ENCODE measurements around the gene BOD1L2.

Gene BOD1L2

DNA sequence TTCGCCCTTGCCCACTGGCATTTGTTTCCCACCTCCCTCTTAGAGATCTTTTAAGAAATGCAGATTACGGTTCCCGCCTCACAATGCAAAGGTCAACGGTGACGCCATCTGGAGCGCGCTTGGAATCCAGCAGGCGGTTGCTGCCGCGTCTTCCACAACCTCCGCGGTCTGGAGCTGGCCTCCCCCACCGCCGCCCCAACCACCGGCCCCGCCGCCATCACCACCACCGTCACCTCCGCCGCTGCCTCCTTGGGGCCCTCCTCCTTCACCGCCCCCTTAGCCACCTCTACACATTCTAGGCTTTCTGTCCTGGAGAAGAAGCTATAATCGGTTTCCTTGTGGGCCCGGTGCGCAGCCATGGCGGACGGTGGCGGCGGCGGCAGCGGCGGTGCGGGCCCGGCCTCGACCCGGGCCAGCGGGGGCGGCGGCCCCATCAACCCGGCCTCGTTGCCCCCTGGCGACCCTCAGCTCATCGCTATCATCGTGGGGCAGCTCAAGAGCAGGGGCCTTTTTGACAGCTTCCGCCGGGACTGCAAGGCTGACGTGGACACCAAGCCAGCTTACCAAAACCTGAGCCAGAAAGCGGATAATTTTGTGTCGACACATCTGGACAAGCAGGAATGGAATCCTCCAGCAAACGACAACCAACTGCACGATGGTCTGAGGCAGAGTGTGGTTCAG lies at the start of gene BOD1L2:
Gene BOD1L2 (plus strand): TSS at position 132 of the 681 bp plus-strand sequence. CDS start 226 bp downstream, at position 358.
- TF ChIP-seq POLR2A (IDR thresholded peaks at IDR 0.05; ENCODE audit: low read length) (no peak), GATA1 (IDR thresholded peaks at IDR 0.05; ENCODE audit: low read depth, low read length) (no peak)
- no peak for DNase-seq

DNA sequence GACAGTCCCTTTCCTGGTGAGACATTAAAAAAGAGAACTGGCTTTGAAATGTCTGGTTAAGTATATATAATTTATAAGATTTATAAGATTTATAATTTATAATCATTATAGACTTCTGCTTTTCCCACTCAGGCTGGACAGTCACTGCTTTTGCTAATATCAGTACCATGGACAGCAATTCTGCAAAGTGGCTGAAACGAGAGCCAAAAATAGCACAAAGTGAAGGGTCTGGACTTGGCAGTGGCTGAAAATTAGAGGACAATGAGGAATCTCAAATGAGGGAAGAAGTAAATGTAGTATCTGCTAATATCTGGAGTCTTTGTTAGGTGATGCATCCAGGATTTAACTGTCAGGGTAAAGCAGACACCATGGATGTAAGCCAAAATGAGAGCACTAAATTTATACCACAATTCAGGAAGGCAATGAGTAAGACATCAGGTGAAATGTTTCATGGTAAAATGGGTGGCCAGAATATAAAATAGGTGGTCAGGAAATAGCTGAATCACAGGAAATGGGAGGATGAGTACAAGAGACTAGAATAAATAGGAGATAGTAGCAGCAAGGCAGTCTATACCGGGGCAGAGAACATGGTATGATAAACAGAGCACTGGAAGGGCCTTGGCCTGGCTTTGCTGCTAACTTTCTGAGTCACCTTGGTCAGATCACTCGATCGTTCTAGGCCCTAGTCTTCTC lies 39.6 kb upstream of the BOD1L2 start:
- DNase-seq = peak; percentile 32 to 45
- no peak for TF ChIP-seq POLR2A (IDR thresholded peaks at IDR 0.05; ENCODE audit: low read length)
- TF ChIP-seq GATA1 (IDR thresholded peaks at IDR 0.05; ENCODE audit: low read depth, low read length) = no peak

DNA sequence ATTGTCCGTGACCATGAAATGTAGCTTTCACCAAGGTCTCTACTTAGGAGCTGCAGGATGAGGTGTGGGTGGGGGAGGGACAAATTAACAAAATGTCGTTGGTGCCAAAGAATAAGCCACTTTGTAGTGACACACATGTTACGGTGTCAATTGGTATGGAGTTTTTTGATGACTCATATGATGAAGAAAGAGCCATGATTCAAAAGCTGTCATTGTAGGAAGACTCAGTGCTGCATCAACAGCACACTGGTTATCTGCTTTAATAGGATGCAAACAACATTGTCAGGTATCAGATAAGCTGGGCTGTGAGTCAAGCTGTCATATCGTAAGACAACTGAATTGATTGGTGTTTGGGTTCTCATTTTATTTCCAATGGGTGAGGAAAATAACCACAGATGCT lies 36.6 kb upstream of the BOD1L2 start:
- DNase-seq = no peak
- TF ChIP-seq GATA1 (IDR thresholded peaks at IDR 0.05; ENCODE audit: low read depth, low read length) (no peak), POLR2A (IDR thresholded peaks at IDR 0.05; ENCODE audit: low read length) (no peak)

DNA sequence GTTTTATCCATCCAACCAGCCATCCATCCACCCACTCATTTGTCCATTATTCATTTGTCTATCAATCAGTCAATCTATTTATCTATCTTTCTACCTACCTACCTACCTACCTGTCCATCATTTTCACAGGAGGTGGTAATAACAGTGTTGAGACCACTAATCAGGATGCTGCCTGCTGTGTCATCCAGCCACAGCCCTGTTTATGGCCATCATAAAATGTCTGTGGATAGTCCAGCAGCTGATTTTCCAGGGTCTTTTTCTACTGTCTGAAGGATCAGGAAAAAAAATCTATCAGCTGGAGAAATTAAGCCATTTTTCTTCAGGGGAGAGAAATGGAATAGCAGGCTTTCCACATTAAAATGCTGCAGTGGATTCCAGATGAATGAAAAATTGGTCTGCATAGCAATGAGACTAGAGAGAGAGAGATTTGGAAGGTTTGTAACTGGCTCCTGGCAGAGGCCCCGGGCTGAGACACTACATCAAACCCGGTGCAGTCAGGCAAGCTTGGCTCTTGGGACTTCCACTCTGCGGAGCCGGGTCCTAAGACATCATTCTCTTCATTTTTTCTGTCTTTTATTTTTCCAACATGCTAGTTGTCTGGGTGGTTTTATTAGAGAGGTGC lies 33.0 kb upstream of the BOD1L2 start:
- no peak for DNase-seq
- TF ChIP-seq GATA1 (IDR thresholded peaks at IDR 0.05; ENCODE audit: low read depth, low read length) = no peak
- TF ChIP-seq POLR2A (IDR thresholded peaks at IDR 0.05; ENCODE audit: low read length) = no peak

DNA sequence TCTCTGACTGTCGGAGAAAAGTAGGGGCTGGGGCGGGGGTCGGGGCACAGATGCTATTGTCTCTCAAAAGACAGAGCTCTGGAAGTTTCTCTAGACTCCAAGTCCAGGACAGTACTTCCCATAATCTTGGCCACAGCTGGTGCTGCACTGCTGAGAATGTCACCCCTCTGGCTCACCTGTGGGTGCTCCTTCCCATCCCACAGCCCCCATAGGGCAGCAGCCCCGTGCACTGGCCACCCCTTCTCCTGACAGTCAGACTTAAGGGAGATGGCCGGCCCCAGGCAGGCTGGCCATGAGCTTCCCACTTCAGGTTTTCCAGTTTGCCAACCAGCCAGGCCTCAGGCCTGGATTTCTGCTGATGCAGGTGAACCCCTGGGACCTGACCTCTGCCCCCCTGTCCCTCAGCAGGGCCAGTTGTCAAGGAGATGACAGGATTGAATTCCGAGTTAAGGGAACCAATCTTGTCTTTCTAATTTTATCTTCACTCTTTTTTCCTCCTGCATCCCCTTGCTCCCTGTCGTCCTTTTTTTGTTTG lies 30.2 kb upstream of the BOD1L2 start:
- TF ChIP-seq GATA1 (IDR thresholded peaks at IDR 0.05; ENCODE audit: low read depth, low read length) (no peak), POLR2A (IDR thresholded peaks at IDR 0.05; ENCODE audit: low read length) (no peak)
- DNase-seq = no peak

DNA sequence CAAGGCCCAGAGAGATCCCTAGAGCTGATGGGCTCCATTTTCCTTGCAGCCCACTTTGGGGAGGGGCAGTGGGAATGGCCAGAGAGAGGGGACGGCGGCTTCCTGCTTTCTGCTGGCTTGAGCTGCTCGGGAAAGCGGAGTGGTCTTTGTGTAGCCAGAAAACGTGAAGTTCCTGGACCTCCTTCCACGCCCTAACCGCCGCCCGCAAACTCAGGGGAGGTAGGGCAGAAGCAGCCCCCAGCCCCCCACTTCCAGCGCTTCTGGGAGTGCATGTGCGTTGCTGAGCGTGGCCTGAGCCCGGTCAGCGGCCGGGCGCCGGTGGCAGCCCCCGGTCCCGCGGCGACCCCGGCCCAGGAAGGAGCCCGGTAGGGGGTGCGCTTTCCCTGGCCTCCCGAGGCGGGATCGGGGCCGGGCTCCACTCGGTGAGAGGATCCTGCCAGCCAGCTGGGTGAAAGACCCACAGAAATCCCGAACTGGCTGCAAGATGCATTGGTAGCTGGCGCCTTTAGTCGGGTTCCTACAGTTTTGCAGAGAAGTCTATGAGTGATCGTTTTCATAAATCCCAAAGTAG lies 25.3 kb upstream of the BOD1L2 start:
- TF ChIP-seq GATA1 (IDR thresholded peaks at IDR 0.05; ENCODE audit: low read depth, low read length) (no peak), POLR2A (IDR thresholded peaks at IDR 0.05; ENCODE audit: low read length) (no peak)
- DNase-seq = no peak

DNA sequence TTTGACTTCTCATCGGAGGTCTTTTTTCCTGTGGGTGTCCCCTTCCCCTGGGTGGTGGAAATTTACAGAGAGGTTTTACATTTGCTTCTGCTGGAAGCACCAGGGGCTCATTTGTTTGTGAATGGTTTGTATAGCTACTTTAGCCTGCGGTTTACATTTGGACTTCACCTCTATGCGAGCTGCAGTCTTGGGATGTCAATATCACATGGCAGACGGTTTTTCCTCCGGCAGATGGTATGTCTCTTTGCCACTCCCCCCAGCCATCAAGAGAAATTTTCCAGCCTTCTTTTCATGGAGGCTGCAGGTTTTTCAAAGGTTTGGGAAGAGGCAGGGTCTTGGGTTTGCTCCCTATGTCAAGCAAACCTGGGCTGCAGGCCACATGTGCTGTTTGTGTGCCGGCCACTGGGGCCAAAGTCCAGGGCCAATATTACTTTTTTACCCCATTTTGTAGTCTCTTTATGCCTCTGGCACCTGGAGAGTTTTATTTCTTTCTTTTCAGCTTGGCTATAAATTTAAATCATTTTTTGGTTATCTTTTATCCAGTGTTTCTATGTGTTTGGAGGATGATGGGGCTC lies 23.9 kb upstream of the BOD1L2 start:
- TF ChIP-seq POLR2A (IDR thresholded peaks at IDR 0.05; ENCODE audit: low read length) = no peak
- no peak for TF ChIP-seq GATA1 (IDR thresholded peaks at IDR 0.05; ENCODE audit: low read depth, low read length)
- no peak for DNase-seq

DNA sequence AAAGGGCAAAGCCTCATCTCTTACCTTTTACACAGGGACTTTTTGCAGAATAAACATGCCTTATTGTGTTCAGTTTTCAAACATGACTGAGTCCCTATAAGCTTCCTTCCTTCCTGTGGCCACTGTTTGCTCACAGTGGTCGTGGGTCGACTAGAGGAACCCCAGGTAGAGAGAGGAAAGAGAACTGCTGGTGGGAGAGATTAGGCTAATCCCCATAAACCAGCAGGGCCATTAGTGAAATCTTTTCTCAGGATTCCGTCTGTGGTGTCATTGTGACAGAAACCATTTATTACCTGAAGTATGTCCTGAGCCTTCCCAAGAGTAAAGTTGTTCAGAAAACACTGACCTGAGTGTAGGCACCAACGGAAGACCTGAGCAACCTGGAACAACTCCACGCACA lies 21.3 kb upstream of the BOD1L2 start:
- DNase-seq = no peak
- TF ChIP-seq GATA1 (IDR thresholded peaks at IDR 0.05; ENCODE audit: low read depth, low read length) = no peak
- no peak for TF ChIP-seq POLR2A (IDR thresholded peaks at IDR 0.05; ENCODE audit: low read length)

DNA sequence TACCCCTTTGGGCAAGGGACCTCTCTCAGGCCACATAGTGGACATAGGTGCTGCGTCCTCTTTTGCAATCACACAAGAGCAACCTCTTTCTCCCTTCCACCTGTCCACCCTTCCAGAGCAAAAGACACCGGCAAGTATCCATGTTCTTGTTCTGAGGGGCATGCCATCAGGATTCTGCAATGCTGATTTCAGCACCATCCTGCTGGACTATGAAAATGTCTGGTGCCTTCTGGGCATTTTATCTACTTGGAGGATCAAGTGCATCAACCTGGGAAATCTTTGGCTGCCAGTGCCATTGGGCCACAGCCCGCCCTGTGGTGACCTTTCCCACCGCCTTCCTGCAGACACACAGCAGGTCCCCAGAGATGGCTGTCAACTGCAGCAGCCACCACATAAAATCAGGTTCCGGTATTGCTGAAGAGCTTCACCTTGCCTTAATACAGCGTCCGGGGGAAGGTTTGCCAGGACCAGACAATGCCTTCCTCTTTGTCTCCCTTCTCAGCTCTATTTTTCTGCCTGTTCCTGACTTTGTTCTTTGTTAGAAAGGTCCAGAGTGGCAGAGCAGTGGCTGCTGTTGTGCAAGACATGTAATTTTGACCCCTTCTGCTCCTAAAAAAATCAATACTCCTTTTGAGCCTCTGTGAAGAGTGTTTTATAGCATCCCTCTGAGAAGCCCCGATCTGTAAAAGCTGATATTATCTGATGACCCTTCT lies 18.5 kb upstream of the BOD1L2 start:
- TF ChIP-seq GATA1 (IDR thresholded peaks at IDR 0.05; ENCODE audit: low read depth, low read length) = no peak
- no peak for TF ChIP-seq POLR2A (IDR thresholded peaks at IDR 0.05; ENCODE audit: low read length)
- DNase-seq = no peak

DNA sequence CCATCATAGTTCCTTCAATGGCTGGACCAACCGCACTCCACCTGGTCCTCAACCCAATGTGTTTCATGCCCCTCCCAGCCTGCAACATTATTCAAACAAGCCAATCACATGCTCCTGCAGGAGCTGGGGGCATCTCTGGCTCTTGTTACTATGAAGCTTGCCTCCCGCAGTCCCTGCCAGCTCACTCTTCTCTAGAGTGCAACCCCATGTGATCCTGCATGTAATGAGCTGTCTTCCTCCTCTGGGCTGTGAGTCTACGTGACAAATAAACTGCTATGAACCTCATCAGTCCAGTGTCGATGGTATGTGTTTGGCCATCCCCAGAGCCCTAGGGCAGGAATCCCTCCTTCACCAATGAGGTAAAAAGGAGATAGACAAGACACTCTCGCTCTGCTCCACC lies 15.8 kb upstream of the BOD1L2 start:
- no peak for TF ChIP-seq POLR2A (IDR thresholded peaks at IDR 0.05; ENCODE audit: low read length)
- TF ChIP-seq GATA1 (IDR thresholded peaks at IDR 0.05; ENCODE audit: low read depth, low read length) = no peak

DNA sequence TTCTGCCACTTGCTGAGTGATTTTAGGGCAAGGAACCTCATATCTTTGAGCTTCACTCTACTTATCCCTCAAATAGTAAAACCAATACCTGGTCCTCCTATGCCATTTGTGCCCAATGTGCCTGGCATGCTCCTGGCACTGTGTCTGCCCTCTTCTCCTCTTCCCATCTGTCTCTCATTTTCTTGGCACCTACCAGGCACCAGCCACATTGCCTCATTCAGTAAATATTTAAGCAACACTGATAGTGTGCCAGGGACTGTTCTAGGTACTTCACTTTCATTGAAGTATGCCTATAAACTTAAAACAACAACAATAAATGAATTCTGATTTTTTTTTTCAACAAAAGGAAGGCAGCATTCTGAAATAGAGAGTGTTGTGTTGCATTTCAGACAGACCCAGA lies 15.1 kb upstream of the BOD1L2 start:
- DNase-seq = no peak
- TF ChIP-seq POLR2A (IDR thresholded peaks at IDR 0.05; ENCODE audit: low read length) (no peak), GATA1 (IDR thresholded peaks at IDR 0.05; ENCODE audit: low read depth, low read length) (no peak)

More for the DNA sequence above, 15.8 kb upstream of the BOD1L2 start:
- DNase-seq = no peak

DNA sequence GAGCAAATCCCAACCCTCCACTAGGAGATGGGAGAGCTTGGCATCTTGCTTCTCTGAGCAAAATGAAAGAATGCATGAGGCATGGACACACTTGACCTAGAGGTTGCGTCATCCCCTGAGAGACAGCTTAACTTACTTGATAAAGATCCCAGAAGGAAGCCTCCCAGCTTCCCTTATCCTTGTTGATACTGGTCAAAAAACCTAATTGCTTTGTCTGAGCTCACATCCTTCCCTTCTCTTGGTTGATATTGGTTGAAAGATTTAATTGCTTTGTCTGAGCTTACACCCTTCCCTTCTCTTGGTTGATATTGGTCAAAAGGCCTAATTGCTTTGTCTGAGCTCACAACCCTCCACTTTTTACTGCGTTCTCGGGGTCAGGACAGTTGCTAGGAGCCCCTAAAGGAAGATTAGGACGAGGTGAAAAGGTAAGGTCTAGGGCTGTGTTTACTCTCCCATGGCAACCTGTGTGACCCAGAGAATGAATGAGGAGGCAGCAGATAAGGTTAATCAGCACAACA lies 12.2 kb upstream of the BOD1L2 start:
- no peak for DNase-seq
- no peak for TF ChIP-seq GATA1 (IDR thresholded peaks at IDR 0.05; ENCODE audit: low read depth, low read length)
- TF ChIP-seq POLR2A (IDR thresholded peaks at IDR 0.05; ENCODE audit: low read length) = no peak

DNA sequence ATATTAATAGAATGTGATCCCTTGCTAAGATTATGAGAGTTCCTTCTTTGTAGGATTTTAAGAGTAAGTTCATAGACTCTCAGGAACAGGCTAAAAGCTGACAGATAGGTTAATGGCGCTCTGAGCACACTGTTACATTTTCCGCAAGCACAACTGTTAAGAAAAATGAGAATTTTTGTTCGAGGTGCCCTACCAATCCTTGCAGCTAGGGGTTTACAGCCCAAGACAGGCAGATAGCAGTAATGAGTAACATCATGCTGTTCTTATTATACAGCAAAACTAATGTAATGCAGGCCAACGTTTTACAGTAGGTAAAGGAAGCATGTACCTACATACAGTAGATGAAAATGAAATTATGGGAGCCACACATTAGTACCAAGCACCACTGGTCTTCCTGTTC lies 11.2 kb upstream of the BOD1L2 start:
- TF ChIP-seq POLR2A (IDR thresholded peaks at IDR 0.05; ENCODE audit: low read length) = no peak
- no peak for TF ChIP-seq GATA1 (IDR thresholded peaks at IDR 0.05; ENCODE audit: low read depth, low read length)
- DNase-seq = no peak
